PC-9 (cell line): Measurements from ENCODE around the gene TTF2. TPM values are rescaled to one million over a fixed set of nuclear protein-coding genes. Genes with fewer than 3 reads are reported as not detected.

ENCODE experiments used
- BruUV-seq: library from RNA; stranded (reverse); fragments of 400-500 nt; replicated peaks from 2 replicates; lab custom pipeline; 2021; lab: Mats Ljungman, UMichigan
- CTCF ChIA-PET: fragments of 300-600 bp; sonication (Branson Sonifier 250); formaldehyde crosslinking; loops from one replicate; lab custom pipeline; 2022; ENCODE audit warnings: antibody characterized with exemption; lab: Charles Lee
- POLR2A ChIA-PET: fragments of 300-600 bp; sonication (Branson Sonifier 250); formaldehyde crosslinking; loops from one replicate; lab custom pipeline; 2022; ENCODE audit warnings: antibody characterized with exemption; ENCODE audit not compliant: unreplicated experiment; lab: Charles Lee
- DNase-seq, 2 experiments: peaks; one replicate each; pipeline versions ENCODE4 v3.0.0 to v3.0.0-alpha.2; 2015 to 2022; ENCODE audit warnings: mixed read lengths in 1 of 2
- H2AFZ ChIP-seq: fragments of 200-600 bp; sonication (generic); 2 replicates; pipeline ENCODE4 v1.8.1; 2017; ENCODE audit warnings: antibody characterized with exemption
- H3F3A ChIP-seq: fragments of 200-600 bp; sonication (generic); 2 replicates; pipeline ENCODE4 v1.8.1; 2017; ENCODE audit warnings: antibody characterized with exemption, mild to moderate bottlenecking, low read depth; ENCODE audit not compliant: insufficient read depth
- H3K27ac ChIP-seq: fragments of 200-600 bp; sonication (generic); 2 replicates; pipeline ENCODE4 v1.6.1; 2016; ENCODE audit warnings: mixed run types
- H3K27me3 ChIP-seq: fragments of 200-600 bp; sonication (generic); 2 replicates; pipeline ENCODE4 v1.6.1; 2016; ENCODE audit warnings: low read depth, mixed run types; ENCODE audit not compliant: insufficient read depth
- H3K36me3 ChIP-seq: fragments of 200-600 bp; sonication (generic); 2 replicates; pipeline ENCODE4 v1.6.1; 2016; ENCODE audit warnings: low read depth, mixed run types
- H3K4me1 ChIP-seq: fragments of 200-600 bp; sonication (generic); replicated peaks from 2 replicates; pipeline ENCODE4 v1.6.1; 2016; ENCODE audit warnings: mixed run types; ENCODE audit not compliant: insufficient read depth
- H3K4me2 ChIP-seq: fragments of 200-600 bp; sonication (generic); 2 replicates; pipeline ENCODE4 v1.6.1; 2017; ENCODE audit warnings: mixed run types
- H3K4me3 ChIP-seq: fragments of 200-600 bp; sonication (generic); 2 replicates; pipeline ENCODE4 v1.6.1; 2016; ENCODE audit warnings: mixed run types
- H3K79me2 ChIP-seq: fragments of 200-600 bp; sonication (generic); 2 replicates; pipeline ENCODE4 v1.6.1; 2017; ENCODE audit warnings: low read depth, mixed run types
- H3K9me2 ChIP-seq: fragments of 200-600 bp; sonication (generic); 2 replicates; pipeline ENCODE4 v1.8.1; 2017; ENCODE audit warnings: mild to moderate bottlenecking; ENCODE audit not compliant: insufficient read depth
- H3K9me3 ChIP-seq: fragments of 200-600 bp; sonication (generic); 2 replicates; pipeline ENCODE4 v1.8.1; 2016; ENCODE audit warnings: low read depth; ENCODE audit not compliant: insufficient read depth
- H4K20me1 ChIP-seq: fragments of 200-600 bp; sonication (generic); 2 replicates; pipeline ENCODE4 v1.8.1; 2017; ENCODE audit not compliant: insufficient read depth
- CTCF ChIP-seq: fragments of 200-600 bp; sonication (generic); conservative IDR thresholded peaks from 2 replicates; pipeline ENCODE4 v1.6.1; 2017; ENCODE audit warnings: mixed run types, antibody characterized with exemption, mild to moderate bottlenecking, moderate library complexity
- EZH2 ChIP-seq: fragments of 200-600 bp; sonication (generic); IDR thresholded peaks from 2 replicates; pipeline ENCODE4 v1.8.0; 2017; ENCODE audit warnings: antibody characterized with exemption, low read depth
- intact Hi-C: fragments of 100-400 bp; cut with micrococcal nuclease; formaldehyde crosslinking; loops from one replicate; pipeline ENCODE4 v1.10.0; 2022; ENCODE audit not compliant: unreplicated experiment
- total RNA-seq: library from RNA; stranded (reverse); gene quantifications from 2 replicates; pipeline ENCODE4 v1.2.3, GENCODE V29; 2021

TTF2 gene
- total RNA-seq, 1 experiment from 2014 or later = 62.2 TPM

- no TSS peak for BruUV-seq
- no peaks in the 10 kb centered on the region for H3K27me3 ChIP-seq
- POLR2A ChIA-PET = no interaction called here
These were observed 34.6 kb upstream of the TTF2 start for GRCh38 chr1:117025568-117025967.

GRCh38 chr1:117026361-117026760 is 33.8 kb upstream of the TTF2 start:
- Histone ChIP-seq H3K4me1 (no peaks in the 10 kb centered on the region), H3K9me2 (no peaks in the 10 kb centered on the region; the same call in 1 of the 2 replicates), H3F3A (no peaks in the 10 kb centered on the region), H2AFZ (no peak overlapping the region), H3K27ac (no peak overlapping the region), H4K20me1 (no peaks in the 10 kb centered on the region), H3K27me3 (no peaks in the 10 kb centered on the region), H3K4me3 (no peak overlapping the region), H3K36me3 (no peaks in the 10 kb centered on the region), H3K79me2 (no peaks in the 10 kb centered on the region), H3K9me3 (no peaks in the 10 kb centered on the region), H3K4me2 (no peak overlapping the region)
- TF ChIP-seq CTCF (no peak), EZH2 (no peak)
- POLR2A ChIA-PET = no interaction called here
- DNase-seq = no peak
- BruUV-seq = no TSS peak
- CTCF ChIA-PET = no interaction called here
- intact Hi-C loops = no loop called here

More at GRCh38 chr1:117025568-117025967, 34.6 kb upstream of the TTF2 start:
- no peak for TF ChIP-seq CTCF
- TF ChIP-seq EZH2 = no peak
- DNase-seq = no peak
- CTCF ChIA-PET = no interaction called here
- H3K79me2 ChIP-seq = no peaks in the 10 kb centered on the region
- no peaks in the 10 kb centered on the region for H3K36me3 ChIP-seq
- H3K9me2 ChIP-seq = no peaks in the 10 kb centered on the region; the same call in 1 of the 2 replicates
- intact Hi-C loops = no loop called here
- no peaks in the 10 kb centered on the region for H4K20me1 ChIP-seq
- H3K4me1 ChIP-seq = no peaks in the 10 kb centered on the region
- H3K4me2 ChIP-seq = no peak overlapping the region
- H3K9me3 ChIP-seq = no peaks in the 10 kb centered on the region
- no peak overlapping the region for H2AFZ ChIP-seq
- no peak overlapping the region for H3K4me3 ChIP-seq
- H3K27ac ChIP-seq = no peak overlapping the region
- no peaks in the 10 kb centered on the region for H3F3A ChIP-seq

- ChIA-PET CTCF (no interaction called here), POLR2A (no interaction called here)
- no peak for DNase-seq
- H3K36me3 ChIP-seq = no peaks in the 10 kb centered on the region
- BruUV-seq = no TSS peak
- no peak overlapping the region for H3K4me3 ChIP-seq
- no peaks in the 10 kb centered on the region for H3K9me2 ChIP-seq
- H3K9me3 ChIP-seq = no peaks in the 10 kb centered on the region
- intact Hi-C loops = no loop called here
- H4K20me1 ChIP-seq = no peaks in the 10 kb centered on the region
- H3F3A ChIP-seq = no peaks in the 10 kb centered on the region
- no peaks in the 10 kb centered on the region for H3K4me1 ChIP-seq
- no peak overlapping the region for H3K4me2 ChIP-seq
- H3K79me2 ChIP-seq = no peaks in the 10 kb centered on the region
- no peak for TF ChIP-seq EZH2
- no peak for TF ChIP-seq CTCF
- no peak overlapping the region for H2AFZ ChIP-seq
- H3K27me3 ChIP-seq = no peaks in the 10 kb centered on the region
- no peak overlapping the region for H3K27ac ChIP-seq
These were observed 30.4 kb upstream of the TTF2 start for GRCh38 chr1:117029685-117030084.
